H9 (cell line): ENCODE data around the gene SNHG17. TPM values are rescaled to one million over a fixed set of nuclear protein-coding genes. Genes with fewer than 3 reads are reported as not detected.

Experiments
- DNase-seq: peaks from one replicate; pipeline ENCODE4 v3.0.0-alpha.2; 2017
- H2AFZ ChIP-seq: one replicate; pipeline ENCODE4 v1.6.1; 2013; ENCODE audit warnings: mild to moderate bottlenecking, low read length, control low read depth, moderate library complexity
- H2AK5ac ChIP-seq: 2 replicates; pipeline ENCODE4 v1.6.1; 2013; ENCODE audit warnings: low read length, control low read depth, mixed read lengths; ENCODE audit not compliant: insufficient read length
- H2BK120ac ChIP-seq: one replicate; pipeline ENCODE4 v1.6.1; 2013; ENCODE audit warnings: low read depth, mild to moderate bottlenecking, low read length, control low read depth, inconsistent platforms; ENCODE audit not compliant: poor library complexity, severe bottlenecking
- H2BK12ac ChIP-seq: 2 replicates; pipeline ENCODE4 v1.6.1; 2013; ENCODE audit warnings: low read length, control low read depth, mixed read lengths, low read depth; ENCODE audit not compliant: insufficient read length
- H2BK15ac ChIP-seq: 2 replicates; pipeline ENCODE4 v1.6.1; 2013; ENCODE audit warnings: low read depth, low read length, control low read depth
- H2BK20ac ChIP-seq: one replicate; pipeline ENCODE4 v1.6.1; 2013; ENCODE audit warnings: low read depth, mild to moderate bottlenecking, low read length, control low read depth, inconsistent platforms; ENCODE audit not compliant: poor library complexity, severe bottlenecking
- H2BK5ac ChIP-seq: 2 replicates; pipeline ENCODE4 v1.6.1; 2013; ENCODE audit warnings: low read length, control low read depth, mixed read lengths; ENCODE audit not compliant: insufficient read length
- H3K14ac ChIP-seq: 2 replicates; pipeline ENCODE4 v1.6.1; 2013; ENCODE audit warnings: low read length, control low read depth; ENCODE audit not compliant: insufficient read depth
- H3K18ac ChIP-seq: 2 replicates; pipeline ENCODE4 v1.6.1; 2013; ENCODE audit warnings: low read depth, mild to moderate bottlenecking, mixed read lengths, low read length, control low read depth; ENCODE audit not compliant: insufficient read length
- H3K23ac ChIP-seq: 2 replicates; pipeline ENCODE4 v1.6.1; 2013; ENCODE audit warnings: low read length, control low read depth, mixed read lengths, low read depth; ENCODE audit not compliant: insufficient read length
- H3K23me2 ChIP-seq: 2 replicates; pipeline ENCODE4 v1.6.1; 2013; ENCODE audit warnings: low read depth, mild to moderate bottlenecking, mixed read lengths, low read length, control low read depth; ENCODE audit not compliant: insufficient read length, poor library complexity, severe bottlenecking
- H3K27ac ChIP-seq: 2 replicates; pipeline ENCODE4 v1.5.1; 2013; ENCODE audit warnings: low read length, control low read depth, mixed read lengths, low read depth; ENCODE audit not compliant: insufficient read length
- H3K27me3 ChIP-seq: 2 replicates; pipeline ENCODE4 v1.6.1; 2013; ENCODE audit warnings: low read length, control low read depth, inconsistent platforms; ENCODE audit not compliant: insufficient read depth
- H3K4ac ChIP-seq: 2 replicates; pipeline ENCODE4 v1.6.1; 2013; ENCODE audit warnings: low read depth, mild to moderate bottlenecking, control low read depth, inconsistent platforms, low read length, moderate library complexity
- H3K4me1 ChIP-seq: 2 replicates; pipeline ENCODE4 v1.6.1; 2013; ENCODE audit warnings: low read length, control low read depth, inconsistent platforms; ENCODE audit not compliant: insufficient read depth
- H3K4me2 ChIP-seq: 2 replicates; pipeline ENCODE4 v1.6.1; 2013; ENCODE audit warnings: low read length, control low read depth, mixed read lengths; ENCODE audit not compliant: insufficient read length, insufficient read depth
- H3K56ac ChIP-seq: 2 replicates; pipeline ENCODE4 v1.6.1; 2013; ENCODE audit warnings: low read depth, mild to moderate bottlenecking, mixed read lengths, low read length, control low read depth; ENCODE audit not compliant: insufficient read length
- H3K79me1 ChIP-seq: 2 replicates; pipeline ENCODE4 v1.6.1; 2013; ENCODE audit warnings: low read depth, mild to moderate bottlenecking, moderate library complexity, low read length, control low read depth, inconsistent platforms; ENCODE audit not compliant: insufficient read depth, poor library complexity, severe bottlenecking
- H3K79me2 ChIP-seq: 2 replicates; pipeline ENCODE4 v1.6.1; 2013; ENCODE audit warnings: low read length, control low read depth, inconsistent platforms; ENCODE audit not compliant: insufficient read depth
- H3K9ac ChIP-seq: 2 replicates; pipeline ENCODE4 v1.6.1; 2013; ENCODE audit warnings: low read length, control low read depth, mixed read lengths; ENCODE audit not compliant: insufficient read length; ENCODE audit errors: extremely low read depth
- H3K9me3 ChIP-seq: one replicate; pipeline ENCODE4 v1.6.1; 2013; ENCODE audit warnings: low read depth, low read length, inconsistent platforms; ENCODE audit not compliant: control insufficient read depth
- H3T11ph ChIP-seq: one replicate; pipeline ENCODE4 v1.6.1; 2013; ENCODE audit warnings: mild to moderate bottlenecking, low read length, control low read depth, inconsistent platforms
- H4K20me1 ChIP-seq: one replicate; pipeline ENCODE4 v1.6.1; 2013; ENCODE audit not compliant: control insufficient read depth, insufficient read length, insufficient read depth
- H4K5ac ChIP-seq: 2 replicates; pipeline ENCODE4 v1.6.1; 2013; ENCODE audit warnings: low read depth, mild to moderate bottlenecking, mixed read lengths, low read length, control low read depth; ENCODE audit not compliant: insufficient read length
- H4K8ac ChIP-seq: replicated peaks from 2 replicates; pipeline ENCODE4 v1.6.1; 2013; ENCODE audit warnings: low read length, control low read depth, mixed read lengths, low read depth; ENCODE audit not compliant: insufficient read length
- H4K91ac ChIP-seq: 2 replicates; pipeline ENCODE4 v1.6.1; 2013; ENCODE audit warnings: low read depth, mild to moderate bottlenecking, moderate library complexity, mixed read lengths, low read length, control low read depth; ENCODE audit not compliant: insufficient read length
- H3K27ac Mint-ChIP-seq, 3 experiments: 2 replicates in 2 of 3; 3 replicates in 1 of 3; pipeline ENCODE4 v1.8.0; 2020 to 2021; ENCODE audit warnings: mixed read lengths in 3 of 3, mild to moderate bottlenecking in 1 of 3, moderate library complexity in 1 of 3
- H3K27me3 Mint-ChIP-seq: 2 replicates; pipeline ENCODE4 v1.8.0; 2021; ENCODE audit warnings: low read depth, mild to moderate bottlenecking, moderate library complexity, mixed read lengths
- H3K36me3 Mint-ChIP-seq, 3 experiments: 2 replicates in 2 of 3; 3 replicates in 1 of 3; pipeline ENCODE4 v1.8.0; 2020 to 2021; ENCODE audit warnings: low read depth in 3 of 3, mixed read lengths in 3 of 3; ENCODE audit not compliant: insufficient read depth in 1 of 3
- H3K4me1 Mint-ChIP-seq, 2 experiments: 2 replicates each; pipeline ENCODE4 v1.8.0; 2020; ENCODE audit warnings: mixed read lengths in 2 of 2
- H3K4me3 Mint-ChIP-seq, 2 experiments: 2 replicates in 1 of 2; 3 replicates in 1 of 2; pipeline ENCODE4 v1.8.0; 2020 to 2021; ENCODE audit warnings: mild to moderate bottlenecking in 2 of 2, mixed read lengths in 2 of 2, moderate library complexity in 1 of 2
- H3K9me3 Mint-ChIP-seq, 2 experiments: 2 replicates in 1 of 2; 3 replicates in 1 of 2; pipeline ENCODE4 v1.8.0; 2020; ENCODE audit warnings: mild to moderate bottlenecking in 2 of 2, mixed read lengths in 2 of 2, moderate library complexity in 1 of 2
- CTCF ChIP-seq: fragments of 200-600 bp; sonication (generic); conservative IDR thresholded peaks from 3 replicates; pipeline ENCODE4 v1.8.0; 2021; ENCODE audit warnings: antibody characterized with exemption, mild to moderate bottlenecking
- WGBS: extraction: QIAGEN DNeasy Blood & Tissue Kit; methylation state at CpG from one replicate; pipeline ENCODE4 v1.1.7; 2013; ENCODE audit warnings: missing lambda C conversion rate, low lambda C conversion rate, mixed read lengths; ENCODE audit not compliant: insufficient read length; ENCODE audit errors: extremely low coverage; 5-methylcytosine and 5-hydroxymethylcytosine counted together
- total RNA-seq: library from RNA; stranded (reverse); gene quantifications from 2 replicates; pipeline ENCODE4 v1.2.1, GENCODE V29; 2021

The SNHG17 gene
- total RNA-seq, 1 experiment from 2014 or later, result 70.1 TPM

GRCh38 chr20:38393259-38393658 lies 41.9 kb downstream of the SNHG17 start:
- Histone ChIP-seq H3K9me3 (no peaks in the 10 kb centered on the region), H4K91ac (no peak overlapping the region), H3K79me1 (no peaks in the 10 kb centered on the region), H3T11ph (no peak overlapping the region), H2BK5ac (no peak overlapping the region), H3K79me2 (no peaks in the 10 kb centered on the region), H3K23ac (no peak overlapping the region), H3K9ac (no peak overlapping the region), H3K4me1 (no peaks in the 10 kb centered on the region), H3K4ac (no peak overlapping the region), H3K4me2 (no peak overlapping the region), H3K56ac (no peak overlapping the region), H3K14ac (no peak overlapping the region), H4K20me1 (no peaks in the 10 kb centered on the region), H3K27me3 (no peaks in the 10 kb centered on the region), H3K23me2 (no peaks in the 10 kb centered on the region), H3K18ac (no peak overlapping the region), H2BK20ac (no peak overlapping the region), H2BK120ac (no peak overlapping the region), H2BK15ac (no peak overlapping the region), H3K27ac (no peak overlapping the region), H2AFZ (no peak overlapping the region), H2AK5ac (no peak overlapping the region), H2BK12ac (no peak overlapping the region), H4K5ac (no peak overlapping the region), H4K8ac (no peak overlapping the region)
- no peaks in the 10 kb centered on the region for H3K36me3 Mint-ChIP-seq
- DNase-seq, result no peak
- no peak overlapping the region for H3K27ac Mint-ChIP-seq
- H3K9me3 Mint-ChIP-seq, result peaks cover 0 to 2% of the 10 kb centered on the region in 2 experiments; a peak in 1 of 5 replicates
- no peak overlapping the region for H3K4me3 Mint-ChIP-seq
- TF ChIP-seq CTCF, result no peak
- H3K27me3 Mint-ChIP-seq, result no peaks in the 10 kb centered on the region
- H3K4me1 Mint-ChIP-seq, result peaks cover 0 to 5% of the 10 kb centered on the region in 2 experiments; a peak in 2 of 4 replicates
- no CpG with 5 or more reads among the region's 5 CpGs for WGBS
